T-helper 9 cell (primary cell): ENCODE measurements around the gene DLK2.
"Not testable (repeated sequence)": the region's sequence is repeated elsewhere in the genome, so short reads cannot be mapped to it uniquely, and the experiment has no call there.

ENCODE experiments used
- DNase-seq: peaks from one replicate; pipeline ENCODE4 v3.0.0-alpha.2; 2020
- total RNA-seq, 2 donors: gene quantifications; one replicate each; lab custom pipeline; 2026; lab: John Stamatoyannopoulos, UW

DLK2 gene, protein sequence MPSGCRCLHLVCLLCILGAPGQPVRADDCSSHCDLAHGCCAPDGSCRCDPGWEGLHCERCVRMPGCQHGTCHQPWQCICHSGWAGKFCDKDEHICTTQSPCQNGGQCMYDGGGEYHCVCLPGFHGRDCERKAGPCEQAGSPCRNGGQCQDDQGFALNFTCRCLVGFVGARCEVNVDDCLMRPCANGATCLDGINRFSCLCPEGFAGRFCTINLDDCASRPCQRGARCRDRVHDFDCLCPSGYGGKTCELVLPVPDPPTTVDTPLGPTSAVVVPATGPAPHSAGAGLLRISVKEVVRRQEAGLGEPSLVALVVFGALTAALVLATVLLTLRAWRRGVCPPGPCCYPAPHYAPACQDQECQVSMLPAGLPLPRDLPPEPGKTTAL
- total RNA-seq: 0.97 to 1.3 reads per million in 2 donors

DNA sequence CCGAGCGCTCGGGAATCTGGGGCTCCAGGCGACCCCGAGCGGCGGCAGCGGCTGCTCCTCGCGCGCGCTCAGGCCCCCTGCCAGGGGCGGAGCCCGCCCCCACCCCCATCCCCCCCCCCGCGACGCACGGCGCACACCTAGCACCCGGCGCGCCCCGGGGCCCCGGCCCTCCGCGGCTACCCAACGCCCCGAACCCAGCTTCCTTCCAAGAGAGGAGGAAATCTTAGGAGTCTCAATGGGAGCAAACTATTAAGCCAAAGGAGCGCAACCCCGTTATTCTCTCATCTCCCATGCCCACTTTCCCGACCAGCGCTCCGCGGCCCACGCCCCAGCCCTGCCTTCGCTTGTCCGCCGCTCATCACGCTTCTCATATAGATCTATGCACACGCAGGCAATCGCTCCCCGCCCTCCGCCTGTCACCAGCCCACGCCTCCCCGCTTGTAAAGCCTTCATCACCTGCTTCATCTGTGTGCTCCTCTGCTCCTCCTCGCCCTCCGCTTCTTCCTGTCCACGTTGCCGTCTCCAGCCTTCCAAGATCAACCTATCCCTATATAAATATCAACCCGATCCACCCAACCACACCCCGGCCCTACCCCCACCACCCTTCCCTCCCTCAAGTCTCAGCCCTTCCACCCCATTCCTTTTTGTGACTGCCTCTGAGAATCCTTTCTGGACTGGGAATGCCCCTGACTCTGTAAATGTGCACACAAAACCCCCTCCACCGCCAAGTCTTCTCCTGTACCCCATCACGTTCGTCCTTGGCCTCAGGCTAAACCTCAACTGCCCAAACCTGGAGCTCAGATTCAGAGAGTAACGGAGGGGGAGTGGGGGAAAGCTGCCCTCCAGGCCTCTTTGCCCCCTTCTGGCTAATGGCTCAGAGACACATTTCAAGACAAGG, at the start of gene DLK2:
DLK2 (minus strand) TSS at position 18 of the 898 bp plus-strand sequence. CDS start 723 bp downstream, outside the sequence.
- peak; percentile 28 for DNase-seq

DNA sequence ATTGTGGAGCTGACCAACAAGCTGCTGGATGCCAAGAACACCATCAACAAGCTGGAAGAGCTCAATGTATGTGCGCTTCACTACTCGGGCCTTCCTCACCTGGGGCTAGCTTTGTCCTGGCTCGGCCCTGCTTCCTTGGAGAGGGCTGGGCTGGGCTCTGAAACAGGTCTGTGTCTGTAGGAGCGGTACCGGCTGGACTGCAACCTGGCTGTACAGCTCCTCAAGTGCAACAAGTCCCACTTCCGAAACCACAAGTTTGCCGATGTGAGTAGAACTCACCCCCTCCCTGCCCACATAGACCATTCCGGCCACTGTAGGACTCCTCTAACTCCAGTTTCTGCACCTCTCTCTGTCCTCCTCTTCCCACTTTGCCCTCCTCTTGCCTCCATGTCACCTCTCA, 48.1 kb upstream of the DLK2 start:
- DNase-seq: no peak

DNA sequence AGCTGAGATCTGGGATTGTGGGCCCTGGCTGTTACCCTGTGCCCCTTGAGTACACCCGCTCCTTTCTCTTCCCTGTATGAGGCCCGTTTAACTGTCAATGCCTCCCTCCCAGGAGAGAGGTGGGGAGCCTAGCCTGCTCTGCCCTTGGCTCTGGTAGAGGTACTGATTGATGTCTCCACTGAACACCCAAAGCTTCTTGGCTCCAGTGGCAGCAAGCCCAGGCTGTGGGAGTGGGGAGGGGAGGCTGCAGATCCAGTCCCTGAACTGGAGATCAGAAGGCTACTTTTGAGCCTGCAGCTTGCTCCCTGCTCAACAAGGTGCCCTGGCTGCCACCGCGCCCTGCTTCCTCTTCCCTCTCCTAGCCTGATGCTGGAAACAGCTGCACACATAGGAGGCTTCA, 47.3 kb upstream of the DLK2 start:
- DNase-seq: no peak

DNA sequence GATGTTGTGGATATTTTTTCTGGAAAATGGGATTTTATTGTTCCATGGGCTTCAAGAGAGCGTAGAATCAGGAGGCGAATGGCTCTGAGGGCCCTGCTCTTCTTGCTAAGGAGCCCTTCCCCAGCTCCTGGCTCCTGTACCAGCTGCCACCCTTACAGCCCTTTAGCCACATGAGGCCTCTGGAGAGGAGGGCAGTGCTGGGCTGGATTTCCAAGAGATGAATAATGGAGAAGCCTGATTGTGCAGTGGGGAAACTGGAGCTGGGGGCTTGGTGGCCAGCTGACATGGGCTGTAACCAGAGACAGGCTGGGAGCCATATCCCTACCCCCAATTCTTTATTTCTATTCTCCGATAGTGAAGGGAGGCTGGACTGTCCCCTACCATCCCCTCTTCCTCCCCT, 45.6 kb upstream of the DLK2 start:
- no peak for DNase-seq

DNA sequence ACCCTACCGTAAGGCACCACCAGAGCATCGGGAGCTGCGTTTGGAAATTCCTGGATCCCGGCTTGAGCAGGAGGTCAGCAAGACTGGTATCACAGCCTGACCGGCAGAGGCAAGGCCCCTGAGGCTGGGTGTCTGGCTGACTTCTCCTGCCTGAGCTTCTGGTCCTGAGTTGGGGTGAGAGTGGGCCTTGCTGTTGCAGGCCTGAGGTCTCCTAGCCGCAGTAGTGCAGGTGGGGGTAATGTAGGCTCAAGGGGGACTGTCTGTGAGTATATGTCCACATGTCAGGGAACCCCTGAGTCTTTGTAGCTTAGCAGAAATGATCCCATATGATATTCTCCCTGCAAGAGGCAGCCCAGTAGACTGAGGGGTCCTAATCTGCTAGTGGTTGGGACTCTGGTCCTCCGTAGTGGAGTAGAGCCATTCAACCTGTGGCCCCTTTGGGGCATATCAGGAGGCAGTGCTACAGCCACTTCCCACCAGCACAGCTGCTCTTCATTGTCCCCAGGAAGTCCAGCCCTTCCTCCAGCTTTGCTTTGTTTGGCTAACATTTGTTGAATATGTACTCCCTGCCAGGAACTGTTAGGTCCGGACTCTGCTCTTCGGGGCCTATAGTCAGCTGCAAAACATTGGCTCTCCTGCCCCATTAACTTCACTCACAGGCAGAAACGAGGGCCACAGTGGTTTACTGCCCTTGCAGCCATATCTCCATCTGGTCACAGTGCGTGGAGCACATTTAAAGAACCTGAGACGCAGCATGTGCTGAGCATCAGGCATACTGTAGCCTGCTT, 43.9 kb upstream of the DLK2 start:
- DNase-seq: no peak

DNA sequence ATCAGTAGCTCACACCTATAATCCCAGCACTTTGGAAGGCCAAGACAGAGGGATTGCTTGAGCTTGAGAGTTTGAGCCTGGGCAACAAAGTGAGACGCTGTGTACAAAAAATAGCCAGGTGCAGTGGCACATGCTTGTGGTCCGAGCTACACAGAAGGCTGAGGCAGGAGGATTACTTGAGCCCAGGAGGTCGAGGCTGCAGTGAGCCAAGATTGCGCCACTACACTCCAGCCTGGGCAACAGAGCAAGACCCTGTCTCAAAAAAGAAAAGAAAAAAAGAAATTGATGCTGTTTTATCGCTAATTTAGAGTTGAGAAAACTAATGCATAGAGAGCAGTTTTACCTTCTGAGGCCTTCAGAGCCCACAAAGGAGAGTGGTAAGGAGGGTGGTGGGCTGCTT, 42.9 kb upstream of the DLK2 start:
- DNase-seq: not testable (repeated sequence)

DNA sequence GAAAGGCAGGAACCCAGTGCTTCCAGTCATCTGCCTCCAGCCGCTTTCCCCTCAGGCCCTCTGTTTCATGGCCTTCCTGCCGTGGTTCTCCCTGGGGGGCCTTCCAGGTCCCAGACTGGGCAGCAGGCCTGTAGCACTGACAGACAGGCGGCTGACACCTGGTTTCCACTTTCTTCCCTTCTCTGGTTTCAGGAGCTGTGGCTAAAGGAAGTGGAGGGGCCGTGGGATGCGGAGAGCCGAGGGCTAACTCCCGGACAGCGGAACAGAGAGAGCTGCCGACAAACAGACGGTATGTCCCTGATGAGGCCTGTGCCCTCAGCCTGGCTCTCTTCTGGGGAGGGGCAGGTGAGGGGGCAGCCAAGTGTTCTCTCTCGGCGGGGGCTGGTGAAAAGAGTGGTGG, 42.3 kb upstream of the DLK2 start:
- no peak for DNase-seq

DNA sequence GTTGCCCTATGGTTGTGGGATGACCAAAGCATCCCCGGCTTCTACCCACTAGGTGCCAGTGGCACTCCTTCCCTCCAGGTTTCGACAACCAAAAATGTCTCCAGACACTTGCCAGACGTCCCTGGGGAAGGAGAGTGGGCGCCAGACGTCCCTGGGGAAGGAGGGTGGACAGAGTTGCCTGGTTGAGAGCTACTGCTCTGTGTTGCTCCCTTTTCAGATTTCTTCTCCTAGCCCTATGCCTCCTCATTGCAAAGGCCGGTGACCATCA, 41.7 kb upstream of the DLK2 start:
- DNase-seq: no peak

DNA sequence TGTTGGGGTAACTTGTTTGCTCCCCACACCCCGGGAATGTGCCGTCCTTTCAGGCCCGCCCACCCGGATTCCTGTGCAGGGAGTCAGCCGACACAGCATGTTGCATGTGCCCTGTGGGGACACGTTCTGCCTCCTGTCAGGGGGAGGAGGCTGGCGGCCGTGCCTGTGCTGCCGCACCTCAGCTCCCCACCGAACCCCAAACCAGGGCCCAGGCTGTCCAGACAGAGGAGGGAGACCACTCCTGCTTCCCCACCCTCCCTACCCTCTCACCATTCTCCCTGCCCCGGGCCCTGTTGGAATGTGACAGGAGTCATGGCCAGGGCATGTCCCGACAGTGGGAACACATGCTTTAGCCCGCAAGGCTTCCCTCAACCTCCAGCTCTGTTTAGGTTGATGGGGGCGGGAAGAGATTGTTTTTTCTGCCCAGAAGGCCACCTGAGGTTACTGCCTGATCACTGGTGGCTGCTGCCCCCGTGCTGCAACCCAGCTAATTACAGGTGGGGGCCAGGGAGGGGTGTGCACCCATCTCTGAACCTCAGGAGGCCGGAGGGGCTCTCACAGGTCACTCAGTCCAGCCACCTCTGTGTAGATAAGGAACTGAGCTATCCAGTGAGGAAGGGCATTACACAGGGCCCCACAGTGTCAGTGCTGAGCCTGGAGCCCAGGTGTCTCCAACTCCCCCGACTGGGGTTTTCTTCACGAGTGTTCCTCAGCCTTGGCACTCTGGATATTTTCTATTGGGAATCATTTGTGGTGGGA, 41.2 kb upstream of the DLK2 start:
- no peak for DNase-seq

DNA sequence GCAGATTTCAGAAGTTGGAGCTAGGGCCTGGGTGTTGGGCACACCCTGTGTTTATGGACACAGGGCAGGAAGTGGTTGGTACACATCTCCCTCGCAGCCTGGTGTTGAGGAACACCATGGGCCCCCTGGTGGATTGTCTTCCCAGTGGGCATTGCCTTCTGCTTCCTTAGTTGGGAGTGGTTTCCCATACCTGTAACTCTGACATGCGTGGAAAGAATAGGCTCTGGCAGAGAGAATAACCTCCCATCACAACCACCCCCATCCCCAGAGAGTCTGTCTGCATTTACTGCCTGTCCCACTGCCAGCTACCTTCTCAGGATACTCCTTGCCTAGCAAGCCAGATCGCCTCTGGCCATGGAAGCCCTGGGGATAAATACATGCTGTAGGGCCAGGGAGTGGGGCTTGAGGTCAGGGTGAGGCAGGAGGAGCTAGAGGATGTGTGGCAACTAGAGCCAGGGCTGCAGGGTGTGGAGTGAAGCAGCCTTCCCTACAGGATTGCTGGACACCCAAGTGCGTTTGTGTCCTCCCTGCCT, 40.1 kb upstream of the DLK2 start:
- DNase-seq: no peak

DNA sequence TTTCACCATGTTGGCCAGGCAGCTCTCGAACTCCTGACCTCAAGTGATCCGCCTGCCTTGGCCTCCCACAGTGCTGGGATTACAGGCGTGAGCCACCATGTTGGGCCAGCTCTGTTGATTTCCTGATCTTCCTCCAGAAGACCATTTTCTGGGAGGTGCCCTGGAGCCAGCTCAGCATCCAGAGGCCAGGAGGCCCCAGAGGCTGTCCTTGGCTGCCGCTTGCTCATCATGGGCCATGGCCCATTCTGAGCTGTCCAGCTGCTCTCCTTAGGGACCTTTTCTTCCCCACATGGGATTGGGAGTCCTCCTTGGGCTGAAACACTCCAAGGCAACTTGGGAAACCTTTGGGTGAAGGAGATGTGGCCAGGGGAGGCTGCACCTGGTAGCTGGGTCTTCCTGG, 39.4 kb upstream of the DLK2 start:
- no peak for DNase-seq

DNA sequence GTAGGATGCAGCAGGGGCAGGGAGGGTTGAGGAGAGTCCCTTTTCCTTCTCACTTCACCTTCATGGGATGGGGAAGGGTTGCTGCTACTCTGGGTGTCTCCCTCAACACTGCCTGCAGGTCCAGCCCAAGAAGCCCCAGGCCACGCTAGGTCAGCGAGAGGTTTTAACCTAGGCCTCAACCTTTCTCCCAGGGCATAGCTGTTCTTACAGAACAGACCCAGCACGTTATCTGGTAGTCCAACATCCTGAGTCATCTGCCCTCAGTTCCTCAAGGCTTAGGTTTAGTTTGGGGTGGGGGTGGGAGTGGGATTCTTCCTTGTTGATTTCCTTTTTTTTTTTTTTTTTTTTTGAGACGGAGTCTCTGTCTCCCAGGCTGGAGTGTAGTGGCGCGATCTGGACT, 39.0 kb upstream of the DLK2 start:
- DNase-seq: no peak

DNA sequence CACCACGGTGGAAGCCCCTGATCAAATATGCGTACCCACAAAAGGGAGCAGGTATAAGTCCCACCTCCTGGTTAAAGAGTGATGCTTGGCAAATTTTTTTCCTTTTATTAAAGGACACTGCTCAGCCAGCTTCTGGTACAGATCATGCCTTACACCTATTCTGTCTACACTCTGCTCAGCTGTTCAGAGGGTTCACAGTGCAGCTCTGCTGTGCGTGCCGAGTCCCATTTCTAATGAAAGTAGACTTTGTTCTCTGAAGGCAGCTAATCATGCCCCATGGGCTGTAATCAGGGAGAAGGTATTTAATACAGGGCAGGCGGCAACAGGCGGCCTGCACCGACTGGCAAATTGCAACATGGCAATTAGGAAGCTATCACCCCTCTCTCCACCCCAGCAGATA, 38.5 kb upstream of the DLK2 start:
- no peak for DNase-seq

DNA sequence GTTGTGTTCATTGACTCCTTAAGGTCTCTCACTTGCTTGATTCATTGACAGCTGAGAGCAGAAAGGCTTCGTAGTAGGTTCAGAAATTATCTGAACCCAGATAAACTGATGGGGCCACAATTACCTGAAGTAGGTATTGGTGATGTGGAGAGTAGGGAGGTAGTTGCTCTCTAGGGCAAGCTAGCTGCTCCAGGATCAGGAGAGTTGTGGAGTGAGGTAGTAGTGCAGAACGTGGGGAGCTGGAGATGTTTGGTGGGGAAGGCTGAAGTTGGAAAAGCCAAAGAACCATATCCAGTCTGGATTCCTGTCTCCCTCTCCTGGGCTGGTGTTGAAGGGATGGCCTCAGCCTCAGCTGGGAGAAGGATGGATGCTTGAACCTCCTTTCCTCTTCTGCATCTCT, 37.9 kb upstream of the DLK2 start:
- DNase-seq: no peak

DNA sequence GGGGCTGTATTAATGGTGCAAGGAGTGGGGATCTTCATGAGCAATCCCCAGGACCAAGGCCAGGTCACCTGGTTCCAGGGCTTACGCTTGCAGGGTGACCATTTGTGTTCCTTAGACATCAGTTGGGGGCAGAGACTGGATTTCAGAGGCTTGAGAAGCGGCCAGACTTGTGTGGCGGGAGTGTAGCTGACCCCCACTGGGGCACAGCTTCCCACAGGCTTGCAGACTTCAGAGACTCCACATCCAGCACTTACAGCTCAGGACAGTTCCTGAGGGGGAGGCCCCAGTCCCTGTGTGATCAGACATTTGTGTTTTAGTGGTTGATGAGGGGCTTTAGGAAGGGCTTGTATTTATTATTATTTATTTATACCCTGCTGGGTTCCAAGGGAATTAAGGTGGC, 37.3 kb upstream of the DLK2 start:
- DNase-seq: no peak

DNA sequence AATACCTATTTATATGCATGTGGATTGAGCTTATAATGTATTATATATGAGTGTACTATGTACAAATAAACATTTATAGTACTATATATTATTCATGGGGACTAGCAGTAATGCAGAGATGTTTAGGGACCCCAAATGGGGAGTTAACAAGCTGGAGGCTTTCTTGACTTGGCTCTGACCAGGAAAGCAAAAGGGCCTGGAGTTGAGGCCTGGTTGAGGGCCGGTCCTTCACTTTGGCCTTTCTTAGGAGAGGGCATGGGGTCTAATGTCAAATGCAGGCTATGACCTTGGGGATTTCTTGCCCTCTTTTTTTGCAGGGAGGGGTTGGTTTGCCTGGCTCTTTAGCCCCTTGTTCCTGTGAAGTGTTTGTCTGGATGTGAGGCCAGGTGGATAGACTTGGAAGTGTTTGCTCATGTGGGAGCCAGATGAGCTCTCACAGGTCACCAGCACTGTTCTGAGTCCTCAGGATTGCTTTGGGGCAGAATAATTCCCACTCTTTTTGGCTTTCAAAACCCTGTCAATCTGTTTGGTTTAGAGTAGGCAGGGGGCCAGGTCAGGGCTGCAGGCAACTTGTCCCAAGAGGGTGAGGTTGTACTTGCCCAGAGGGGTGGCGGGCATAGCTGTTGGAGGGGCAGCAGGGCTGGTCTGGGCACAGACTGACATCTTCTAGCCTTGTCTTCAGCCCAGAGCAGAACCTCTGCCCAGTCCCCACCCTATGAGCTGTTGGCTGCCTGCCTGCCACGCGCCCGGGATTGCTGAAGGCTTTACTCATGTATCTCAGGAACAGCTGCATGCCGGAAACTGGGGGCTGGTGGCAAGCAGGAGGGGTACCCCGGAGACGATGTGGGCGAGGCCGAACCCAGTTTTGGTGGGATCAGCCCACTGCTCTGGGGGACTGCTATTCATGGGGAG, 36.7 kb upstream of the DLK2 start:
- DNase-seq: no peak

DNA sequence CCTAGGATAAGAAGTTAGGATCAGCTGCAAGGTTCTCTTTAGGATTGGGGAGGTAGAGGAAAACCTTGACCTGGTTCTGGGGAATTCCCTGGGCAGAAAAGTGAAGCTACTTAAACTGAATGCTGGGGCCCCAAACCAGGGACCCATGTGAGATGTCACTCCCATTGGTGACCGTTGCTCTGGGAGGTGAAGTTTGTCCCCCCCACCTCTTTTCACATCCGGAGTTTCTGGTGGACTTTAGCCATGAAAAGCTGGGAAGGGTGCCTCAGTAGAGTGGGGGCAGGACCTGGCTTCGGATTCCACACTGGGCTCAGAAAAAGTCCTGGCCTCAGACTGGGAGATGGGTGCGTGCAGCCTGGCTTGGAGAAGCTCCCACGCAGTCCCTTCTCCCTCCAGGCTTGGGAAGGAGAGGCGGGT, 35.2 kb upstream of the DLK2 start:
- no peak for DNase-seq

DNA sequence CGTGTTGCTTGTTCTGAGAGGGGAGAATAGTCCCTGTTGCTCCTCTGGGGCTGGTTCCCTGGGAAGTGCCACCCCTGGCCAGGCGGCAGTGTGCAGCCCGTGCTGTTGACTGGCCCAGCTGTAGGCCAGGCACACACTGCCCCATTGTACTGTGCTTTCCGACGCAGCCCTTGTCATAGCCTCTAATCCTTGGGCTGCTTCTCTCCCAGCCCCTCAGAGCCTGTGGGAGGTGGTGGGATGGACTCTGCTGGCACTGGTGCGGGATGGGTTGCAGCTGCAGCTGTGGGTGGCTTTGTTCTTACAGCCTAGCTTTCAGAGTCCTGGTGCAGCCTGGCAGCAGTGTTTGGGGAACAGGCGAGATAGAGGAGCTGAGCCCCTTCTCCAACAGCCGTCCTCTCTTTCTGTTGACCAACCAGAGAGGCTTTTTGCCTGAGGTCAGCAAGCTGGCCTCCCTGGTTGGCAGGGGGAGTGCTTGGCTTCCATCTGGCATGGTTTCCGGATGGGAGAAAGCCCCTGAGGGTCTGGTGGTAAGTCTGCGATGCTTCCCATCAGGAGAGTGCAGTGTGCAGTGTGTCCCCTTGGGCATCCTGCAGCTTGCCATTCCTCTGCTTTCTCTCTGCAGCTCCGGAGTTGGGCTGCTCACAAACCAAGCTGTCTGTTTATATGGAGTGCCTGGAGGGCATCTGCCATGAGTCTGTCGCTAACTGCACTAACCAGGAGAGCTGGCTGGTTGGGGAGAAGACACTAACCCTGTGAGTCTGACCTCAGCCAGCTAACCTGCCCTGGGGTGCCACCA, 34.1 kb upstream of the DLK2 start:
- DNase-seq: no peak

DNA sequence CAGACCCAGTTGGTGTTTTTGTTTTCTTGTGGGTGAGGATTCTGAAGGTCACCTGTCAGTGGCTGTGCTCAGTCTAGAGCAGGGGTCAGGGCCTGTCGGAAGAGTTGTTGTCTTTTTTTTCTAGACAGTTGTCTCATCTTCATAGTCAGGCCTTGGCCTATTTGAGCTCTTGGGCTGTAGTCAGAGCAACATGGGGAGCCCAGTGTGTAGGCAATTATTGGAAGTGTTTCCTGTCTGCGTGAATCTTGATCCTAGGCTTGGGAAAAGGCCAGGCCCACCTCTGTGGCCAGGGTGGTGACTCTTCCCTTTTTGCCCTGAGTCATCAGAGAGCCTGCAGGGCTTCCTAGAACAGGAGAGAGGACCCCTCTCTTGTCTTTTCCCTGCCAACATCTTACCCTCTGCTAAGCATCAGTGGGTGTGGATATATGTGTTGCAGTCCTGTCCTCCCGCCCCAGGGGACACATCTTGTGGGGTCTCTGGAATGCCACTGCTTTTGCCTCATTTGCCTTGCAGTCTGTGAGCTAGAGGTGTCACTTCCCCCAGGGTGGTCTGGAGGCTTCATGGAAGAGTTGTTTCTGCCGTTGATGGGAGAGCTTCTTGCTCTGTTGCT, 33.4 kb upstream of the DLK2 start:
- DNase-seq: no peak
